ENCODE results near the gene OR51E1. TPM values are rescaled to one million over a fixed set of nuclear protein-coding genes. Genes with fewer than 3 reads are reported as not detected.

Gene OR51E1
- polyA plus RNA-seq, 1 donor (not counting 4 experiments of a cell fraction or from before 2014, with no cell fraction given), result not detected

DNA sequence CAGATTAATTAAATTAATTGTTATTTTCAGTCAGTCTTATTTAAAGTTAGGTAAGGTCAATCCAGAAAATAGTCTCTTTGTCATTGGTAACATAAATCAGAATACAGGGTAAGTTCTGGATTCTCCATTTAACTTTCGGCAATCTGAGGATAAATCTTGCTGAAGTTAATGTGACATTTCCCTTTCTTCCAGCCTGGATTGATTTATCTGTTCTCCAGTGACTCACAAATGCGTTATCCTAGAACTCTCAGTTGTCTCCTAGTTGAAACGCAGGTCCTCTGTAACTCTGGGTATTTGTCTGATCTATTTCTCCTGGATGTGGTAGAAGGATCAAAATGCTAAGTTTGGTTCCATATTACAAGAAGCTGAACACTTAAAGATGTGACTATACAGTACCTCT is 21.0 kb downstream of the OR51E1 start:
- Histone ChIP-seq H3K79me2 (ENCODE audit: control insufficient read depth, insufficient read depth, low read length) (no peaks in the 10 kb centered on the region), H3K4me2 (ENCODE audit: control insufficient read depth, extremely low read depth, insufficient read depth, low read depth, low read length) (no peak overlapping the region), H2AFZ (ENCODE audit: control insufficient read depth, low read length) (no peak overlapping the region), H3K27me3 (ENCODE audit: control insufficient read depth, extremely low read depth, insufficient read depth, low read length) (no peaks in the 10 kb centered on the region), H4K20me1 (ENCODE audit: control insufficient read depth, extremely low read depth, insufficient read depth, low read length) (no peaks in the 10 kb centered on the region), H3K4me1 (ENCODE audit: control insufficient read depth, extremely low read depth, insufficient read depth, low read length) (no peaks in the 10 kb centered on the region), H3K4me3 (ENCODE audit: control insufficient read depth in 2 of 3, extremely low read depth in 1 of 3, insufficient read depth in 2 of 3, low read depth in 1 of 3, low read length in 3 of 3) (no peak overlapping the region), H3K36me3 (ENCODE audit: control insufficient read depth in 2 of 2, extremely low read depth in 1 of 2, insufficient read depth in 2 of 2, low read length in 2 of 2) (no peaks in the 10 kb centered on the region), H3K9me3 (ENCODE audit: control insufficient read depth, low read depth, low read length) (no peaks in the 10 kb centered on the region), H3K27ac (ENCODE audit: control insufficient read depth, insufficient read depth, low read length) (no peak overlapping the region), H3K9ac (ENCODE audit: control insufficient read depth, extremely low read depth, insufficient read depth, low read length) (no peak overlapping the region), H3K9me1 (ENCODE audit: control insufficient read depth, extremely low read depth, insufficient read depth, low read length) (no peaks in the 10 kb centered on the region)
- dilution Hi-C loops (cut with MboI; ENCODE audit: extremely low pct_ligation_motif_present, low sequenced_read_pairs), result no loop called here
- DNase-seq (ENCODE audit: low read depth, low spot score) (no peak), FAIRE-seq (no peak)
- TF ChIP-seq, protein P1, sequence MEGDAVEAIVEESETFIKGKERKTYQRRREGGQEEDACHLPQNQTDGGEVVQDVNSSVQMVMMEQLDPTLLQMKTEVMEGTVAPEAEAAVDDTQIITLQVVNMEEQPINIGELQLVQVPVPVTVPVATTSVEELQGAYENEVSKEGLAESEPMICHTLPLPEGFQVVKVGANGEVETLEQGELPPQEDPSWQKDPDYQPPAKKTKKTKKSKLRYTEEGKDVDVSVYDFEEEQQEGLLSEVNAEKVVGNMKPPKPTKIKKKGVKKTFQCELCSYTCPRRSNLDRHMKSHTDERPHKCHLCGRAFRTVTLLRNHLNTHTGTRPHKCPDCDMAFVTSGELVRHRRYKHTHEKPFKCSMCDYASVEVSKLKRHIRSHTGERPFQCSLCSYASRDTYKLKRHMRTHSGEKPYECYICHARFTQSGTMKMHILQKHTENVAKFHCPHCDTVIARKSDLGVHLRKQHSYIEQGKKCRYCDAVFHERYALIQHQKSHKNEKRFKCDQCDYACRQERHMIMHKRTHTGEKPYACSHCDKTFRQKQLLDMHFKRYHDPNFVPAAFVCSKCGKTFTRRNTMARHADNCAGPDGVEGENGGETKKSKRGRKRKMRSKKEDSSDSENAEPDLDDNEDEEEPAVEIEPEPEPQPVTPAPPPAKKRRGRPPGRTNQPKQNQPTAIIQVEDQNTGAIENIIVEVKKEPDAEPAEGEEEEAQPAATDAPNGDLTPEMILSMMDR (optimal IDR thresholded peaks at IDR 0.05 in 1 of 3, IDR thresholded peaks at IDR 0.05 in 1 of 3, conservative IDR thresholded peaks at IDR 0.05 in 1 of 3; ENCODE audit: extremely low read depth in 1 of 3, insufficient read depth in 2 of 3, low read length in 3 of 3), result no peak
- no peak for TF ChIP-seq EZH2 (IDR thresholded peaks at IDR 0.05; ENCODE audit: low read length)

- FAIRE-seq, result no peak
- no peak for TF ChIP-seq EZH2 (IDR thresholded peaks at IDR 0.05; ENCODE audit: low read length)
- TF ChIP-seq, protein P1 (optimal IDR thresholded peaks at IDR 0.05 in 1 of 3, IDR thresholded peaks at IDR 0.05 in 1 of 3, conservative IDR thresholded peaks at IDR 0.05 in 1 of 3; ENCODE audit: extremely low read depth in 1 of 3, insufficient read depth in 2 of 3, low read length in 3 of 3), result no peak
Observed at GRCh38 chr11:4665424-4665823, 21.6 kb downstream of the OR51E1 start.

More at GRCh38 chr11:4665424-4665823, 21.6 kb downstream of the OR51E1 start:
- H2AFZ ChIP-seq (ENCODE audit: control insufficient read depth, low read length), result no peak overlapping the region
- H3K4me2 ChIP-seq (ENCODE audit: control insufficient read depth, extremely low read depth, insufficient read depth, low read depth, low read length), result no peak overlapping the region
- no peaks in the 10 kb centered on the region for H3K9me1 ChIP-seq (ENCODE audit: control insufficient read depth, extremely low read depth, insufficient read depth, low read length)
- no peaks in the 10 kb centered on the region for H3K79me2 ChIP-seq (ENCODE audit: control insufficient read depth, insufficient read depth, low read length)
- no peak for DNase-seq (ENCODE audit: low read depth, low spot score)
- dilution Hi-C loops (cut with MboI; ENCODE audit: extremely low pct_ligation_motif_present, low sequenced_read_pairs), result no loop called here
- no peaks in the 10 kb centered on the region for H4K20me1 ChIP-seq (ENCODE audit: control insufficient read depth, extremely low read depth, insufficient read depth, low read length)
- H3K27me3 ChIP-seq (ENCODE audit: control insufficient read depth, extremely low read depth, insufficient read depth, low read length), result no peaks in the 10 kb centered on the region
- no peak overlapping the region for H3K4me3 ChIP-seq (ENCODE audit: control insufficient read depth in 2 of 3, extremely low read depth in 1 of 3, insufficient read depth in 2 of 3, low read depth in 1 of 3, low read length in 3 of 3)
- H3K9ac ChIP-seq (ENCODE audit: control insufficient read depth, extremely low read depth, insufficient read depth, low read length), result no peak overlapping the region
- H3K36me3 ChIP-seq (ENCODE audit: control insufficient read depth in 2 of 2, extremely low read depth in 1 of 2, insufficient read depth in 2 of 2, low read length in 2 of 2), result no peaks in the 10 kb centered on the region
- H3K27ac ChIP-seq (ENCODE audit: control insufficient read depth, insufficient read depth, low read length), result no peak overlapping the region
- H3K9me3 ChIP-seq (ENCODE audit: control insufficient read depth, low read depth, low read length), result no peaks in the 10 kb centered on the region
- no peaks in the 10 kb centered on the region for H3K4me1 ChIP-seq (ENCODE audit: control insufficient read depth, extremely low read depth, insufficient read depth, low read length)
